ENCODE data around the gene HSD17B13. TPM values are rescaled to one million over a fixed set of nuclear protein-coding genes. Genes with fewer than 3 reads are reported as not detected.

Gene HSD17B13
- under 1 TPM in 2 of 4 donors, not detected in 2; 0.10 to 0.17 TPM for total RNA-seq
- under 1 TPM; 0.03 to 0.08 (median 0.03) TPM for polyA plus RNA-seq
- long read RNA-seq, donor 1, result 0 reads
- long read RNA-seq, donor 2, result 0 reads

DNA sequence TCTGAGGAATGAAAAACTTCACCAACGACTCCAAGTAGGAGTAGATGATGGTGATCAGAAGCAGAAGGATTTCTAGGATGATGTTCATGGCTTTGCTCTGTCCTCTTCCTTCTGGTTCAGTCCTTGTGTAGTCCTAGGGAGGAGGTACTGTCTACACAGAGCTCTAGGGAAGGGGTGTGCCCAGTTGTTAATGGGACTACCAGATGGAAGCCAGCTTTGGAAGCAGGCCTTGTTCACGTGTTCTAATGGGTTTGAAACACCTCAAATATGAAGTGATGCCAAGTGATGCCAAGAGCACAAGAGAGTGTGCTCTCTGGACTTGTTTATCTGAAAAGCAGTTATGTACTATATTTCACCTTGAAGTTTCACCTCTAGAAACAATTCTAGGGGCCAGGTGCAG is at the start of gene HSD17B13:
Gene HSD17B13, minus strand, starts transcription at position 129 of the 400 bp plus-strand sequence. Its CDS starts 41 bp downstream, at position 88.
- 39 to 49% (median 42%) methylated on average over 2 of the region's 2 CpGs for WGBS, 3 donors
- no peak for TF ChIP-seq CTCF (IDR thresholded peaks at IDR 0.05)
- intact Hi-C loops (cut with DNase I), result no loop called here
- ATAC-seq (no peak), DNase-seq (no peak)
- Histone ChIP-seq H3K4me1 (no peaks in the 10 kb centered on the region), H3K4me3 (no peak within 1 kb of the TSS), H3K9me3 (no peaks in the 10 kb centered on the region), H3K36me3 (ENCODE audit: insufficient read depth in 1 of 2, low read depth in 1 of 2) (no peaks in the 10 kb centered on the region), H3K27me3 (ENCODE audit: insufficient read depth in 3 of 3, low read length in 2 of 3) (no peaks in the 10 kb centered on the region), H3K27ac (no peak within 1 kb of the TSS)

DNA sequence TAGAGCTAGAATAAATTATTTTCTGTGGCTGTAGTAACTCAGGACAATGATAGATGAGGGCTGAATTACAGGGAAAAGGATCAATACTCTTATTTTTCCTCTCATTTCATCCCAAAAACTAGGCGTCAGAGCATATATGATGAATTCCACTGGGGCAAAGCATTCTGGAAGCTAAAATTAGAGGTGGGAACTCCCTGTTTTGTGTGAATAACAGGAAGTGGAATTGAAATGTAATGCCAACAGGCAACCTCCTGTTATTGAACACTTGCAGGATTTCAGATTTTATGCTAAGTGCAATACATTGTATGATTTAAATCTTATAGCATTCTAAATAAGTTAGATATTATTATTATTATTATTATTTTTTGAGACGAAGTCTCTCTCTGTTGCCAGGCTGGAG is 47.4 kb upstream of the HSD17B13 start:
- Histone ChIP-seq H3K4me3 (no peak overlapping the region), H3K4me1 (peaks cover 6% of the 10 kb centered on the region), H3K36me3 (ENCODE audit: insufficient read depth in 1 of 2, low read depth in 1 of 2) (peaks cover 0 to 30% of the 10 kb centered on the region in 2 donors), H3K27me3 (ENCODE audit: insufficient read depth in 3 of 3, low read length in 2 of 3) (no peaks in the 10 kb centered on the region), H3K9me3 (no peaks in the 10 kb centered on the region), H3K27ac (no peak overlapping the region)
- WGBS, 3 donors, result 79 to 80% (median 80%) methylated on average over 2 of the region's 2 CpGs
- DNase-seq, result no peak
- ATAC-seq, result no peak
- TF ChIP-seq CTCF (IDR thresholded peaks at IDR 0.05), result no peak
- intact Hi-C loops (cut with DNase I), result no loop called here

- Histone ChIP-seq H3K9me3 (no peaks in the 10 kb centered on the region), H3K27ac (no peak overlapping the region), H3K4me3 (no peak overlapping the region), H3K36me3 (ENCODE audit: insufficient read depth in 1 of 2, low read depth in 1 of 2) (peaks cover 0 to 29% of the 10 kb centered on the region in 2 donors), H3K27me3 (ENCODE audit: insufficient read depth in 3 of 3, low read length in 2 of 3) (no peaks in the 10 kb centered on the region), H3K4me1 (peaks cover 6% of the 10 kb centered on the region)
- intact Hi-C loops (cut with DNase I), result no loop called here
- DNase-seq (no peak), ATAC-seq (no peak)
- 48 to 97% (median 77%) methylated on average over 2 of the region's 2 CpGs for WGBS, 3 donors
- no peak for TF ChIP-seq CTCF (IDR thresholded peaks at IDR 0.05)
Measured at GRCh38 chr4:87366521-87367162, 44.0 kb upstream of the HSD17B13 start.

DNA sequence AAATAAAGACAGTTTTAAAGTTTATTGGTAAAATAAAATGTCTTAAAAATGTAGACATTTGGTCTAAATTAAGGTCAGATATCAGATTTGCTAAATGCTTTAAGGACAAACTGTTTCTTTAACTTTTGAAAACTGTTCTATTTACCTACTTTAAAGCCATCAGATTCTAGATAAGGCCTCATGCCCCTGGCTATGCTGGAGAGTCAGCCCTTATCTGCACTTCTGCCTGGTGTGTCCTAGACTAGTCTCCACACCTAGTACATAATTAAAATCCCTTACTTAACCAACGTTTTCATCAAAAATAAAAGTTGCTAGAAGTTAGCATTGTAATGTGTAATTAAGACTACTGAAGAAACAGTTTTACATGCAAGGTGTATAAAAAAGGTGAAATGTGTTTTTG is 42.7 kb upstream of the HSD17B13 start:
- no peak overlapping the region for H3K4me3 ChIP-seq
- ATAC-seq, result no peak
- peaks cover 0 to 21% of the 10 kb centered on the region in 2 donors for H3K36me3 ChIP-seq (ENCODE audit: insufficient read depth in 1 of 2, low read depth in 1 of 2)
- intact Hi-C loops (cut with DNase I), result no loop called here
- TF ChIP-seq CTCF (IDR thresholded peaks at IDR 0.05), result no peak
- DNase-seq, result no peak
- H3K27ac ChIP-seq, result no peak overlapping the region
- no peaks in the 10 kb centered on the region for H3K9me3 ChIP-seq
- no peaks in the 10 kb centered on the region for H3K27me3 ChIP-seq (ENCODE audit: insufficient read depth in 3 of 3, low read length in 2 of 3)
- WGBS, 3 donors, result 75 to 77% (median 76%) methylated on average over 1 of the region's 1 CpG
- peaks cover 6% of the 10 kb centered on the region for H3K4me1 ChIP-seq

GRCh38 chr4:87363552-87363951 is 40.9 kb upstream of the HSD17B13 start:
- ATAC-seq (no peak), DNase-seq (no peak)
- Histone ChIP-seq H3K4me3 (no peak overlapping the region), H3K36me3 (ENCODE audit: insufficient read depth in 1 of 2, low read depth in 1 of 2) (peaks cover 0 to 21% of the 10 kb centered on the region in 2 donors), H3K9me3 (no peaks in the 10 kb centered on the region), H3K4me1 (no peaks in the 10 kb centered on the region), H3K27me3 (ENCODE audit: insufficient read depth in 3 of 3, low read length in 2 of 3) (no peaks in the 10 kb centered on the region), H3K27ac (no peak overlapping the region)
- 97% methylated on average over 2 of the region's 2 CpGs for WGBS, 3 donors
- intact Hi-C loops (cut with DNase I), result no loop called here
- no peak for TF ChIP-seq CTCF (IDR thresholded peaks at IDR 0.05)
